Endometrial microvascular endothelial cells (primary cell): ENCODE data around the gene NKX6-1. TPM values are rescaled to one million over a fixed set of nuclear protein-coding genes. Genes with fewer than 3 reads are reported as not detected.

Source experiments
- in situ Hi-C: cut with HindIII; loops from 2 replicates; pipeline ENCODE4 v1.10.0; 2017; ENCODE audit warnings: low sequenced_read_pairs, low pct_unique_long_range_greater_than_20kb; ENCODE audit errors: inconsistent ontology term
- total RNA-seq: library from RNA; depleted of rRNA; stranded (reverse); fragments of >200 nt; gene quantifications from one replicate; pipeline ENCODE4 v1.2.3, GENCODE V29; 2015; ENCODE audit errors: inconsistent ontology term

The NKX6-1 gene
- total RNA-seq = not detected

DNA sequence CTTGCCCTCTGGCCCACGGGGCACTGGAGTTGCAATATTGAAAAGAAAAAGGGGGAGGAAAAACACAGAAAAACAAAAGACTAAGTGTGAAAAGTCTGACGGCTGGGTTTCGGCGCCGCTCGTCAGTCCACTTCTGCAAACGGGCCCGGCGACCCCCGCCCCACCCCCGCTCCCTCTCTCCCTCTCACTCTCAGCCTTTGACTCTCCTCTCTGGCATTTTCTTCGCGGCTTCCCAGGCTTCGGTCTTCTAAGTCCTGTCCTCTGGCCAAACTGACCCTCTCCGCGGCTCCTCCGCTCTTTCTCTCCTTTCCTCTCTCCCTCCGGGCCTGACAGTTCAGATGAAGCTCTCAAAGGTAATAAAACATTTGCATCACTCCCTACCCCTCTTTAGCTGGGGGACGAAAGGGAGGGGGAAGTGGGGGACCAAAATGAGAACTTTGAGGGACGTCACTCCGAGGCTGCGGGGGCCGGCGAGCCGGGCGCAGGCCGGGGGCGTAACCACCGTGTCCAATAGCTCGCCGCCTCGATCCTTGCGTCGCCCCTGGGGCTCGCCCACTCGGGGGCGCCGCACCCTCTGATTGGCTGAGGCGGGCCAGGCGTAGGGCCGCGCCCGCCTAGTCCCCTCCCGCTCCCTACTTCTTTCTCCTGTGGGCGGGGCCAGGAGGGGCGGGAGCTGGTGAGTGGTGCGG is at the start of gene NKX6-1:
TSS of gene NKX6-1 (minus strand) at position 358 of the 689 bp plus-strand sequence. CDS start 1,064 bp downstream, outside the sequence.
- in situ Hi-C loops = no loop called here

DNA sequence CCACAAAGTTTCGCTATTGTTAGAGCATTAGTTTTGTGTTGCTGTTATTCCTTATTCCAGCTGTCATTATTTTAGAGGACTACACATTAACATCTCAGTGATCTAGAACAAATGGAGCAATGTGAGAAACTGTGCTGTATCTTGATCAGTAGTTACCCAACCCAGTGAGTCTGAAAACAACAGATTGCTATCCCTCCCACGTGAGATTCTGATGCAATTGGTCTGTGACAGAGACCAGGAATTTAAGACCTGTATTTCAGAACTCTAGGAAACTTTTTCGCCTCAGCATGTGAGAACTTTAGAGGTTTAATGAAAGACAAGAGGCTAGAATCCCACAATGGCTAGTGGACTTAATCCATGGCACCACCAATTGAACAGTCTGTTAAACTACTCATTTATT is 48.1 kb upstream of the NKX6-1 start:
- in situ Hi-C loops = no loop called here

DNA sequence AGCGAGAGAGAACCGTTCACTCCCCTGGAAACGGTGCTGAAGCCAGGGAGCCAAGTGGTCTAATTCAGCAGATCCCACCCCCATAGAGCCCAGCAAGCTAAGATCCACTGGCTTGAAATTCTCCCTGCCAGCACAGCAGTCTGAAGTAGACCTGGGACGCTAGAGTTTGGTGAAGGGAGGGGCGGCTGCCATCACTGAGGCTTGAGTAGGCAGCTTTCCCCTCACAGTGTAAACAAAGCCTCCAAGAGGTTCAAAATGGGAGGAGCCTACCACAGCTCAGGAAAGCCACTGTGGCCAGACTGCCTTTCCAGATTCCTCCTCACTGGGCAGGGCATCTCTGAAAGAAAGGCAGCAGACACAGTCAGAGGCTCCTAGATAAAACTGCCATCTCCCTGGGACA is 46.0 kb upstream of the NKX6-1 start:
- in situ Hi-C loops = no loop called here

DNA sequence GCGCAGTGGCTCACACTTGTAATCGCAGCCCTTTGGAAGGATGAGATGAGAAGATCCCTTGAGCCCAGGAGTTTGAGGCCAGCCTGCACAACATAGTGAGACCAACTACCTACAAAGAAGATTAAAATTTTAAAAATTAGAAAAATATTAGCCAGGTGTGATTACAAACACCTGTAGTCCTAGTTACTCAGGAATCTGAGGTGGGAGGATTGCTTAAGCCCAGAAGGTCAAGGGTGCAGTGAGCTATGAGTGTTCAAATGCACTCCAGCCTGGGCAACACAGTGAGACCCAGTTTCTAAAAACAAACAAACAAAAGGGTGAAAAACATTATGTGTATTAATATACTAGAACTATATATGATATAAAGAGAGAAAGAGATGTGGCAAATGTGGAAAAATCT is 36.8 kb upstream of the NKX6-1 start:
- in situ Hi-C loops = no loop called here

DNA sequence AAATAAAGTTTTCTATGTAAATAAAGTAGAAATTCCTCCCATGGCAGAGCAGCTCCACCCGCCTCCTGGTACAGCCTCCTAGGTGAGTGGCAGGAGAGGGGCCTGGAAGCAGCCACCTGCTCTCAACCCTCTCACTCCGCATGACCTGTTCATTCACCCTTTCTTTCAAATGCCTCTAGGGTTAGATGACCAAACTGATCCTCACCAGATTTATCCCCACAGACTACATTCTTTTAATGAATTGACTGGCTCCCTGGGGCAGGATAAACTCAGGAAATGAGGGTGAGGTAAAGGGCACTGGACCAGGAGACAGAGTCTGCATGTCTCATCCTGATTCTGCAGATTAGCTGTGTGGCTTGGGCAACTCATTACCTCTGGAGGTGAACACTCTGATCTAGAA is 32.6 kb upstream of the NKX6-1 start:
- in situ Hi-C loops = no loop called here

DNA sequence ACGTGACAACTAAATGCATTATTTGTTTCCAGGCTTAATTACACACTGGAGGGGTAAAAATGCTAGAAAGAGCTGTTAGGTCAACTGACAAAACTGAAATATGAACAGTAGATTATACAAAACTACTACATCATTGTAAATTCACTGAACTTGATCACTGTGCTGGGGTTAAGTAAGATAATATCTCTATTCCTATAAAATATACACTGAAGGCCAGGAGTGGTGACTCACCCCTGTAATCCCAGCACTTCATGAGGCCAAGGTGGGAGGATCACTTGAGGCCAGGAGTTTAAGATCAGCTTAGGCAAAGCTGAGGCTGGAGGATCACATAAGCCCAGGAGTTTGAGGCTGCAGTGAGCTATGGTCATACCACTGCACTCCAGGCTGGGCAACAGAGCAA is 31.8 kb upstream of the NKX6-1 start:
- in situ Hi-C loops = no loop called here

- in situ Hi-C loops = no loop called here
Measured at GRCh38 chr4:84530454-84530853, 31.4 kb upstream of the NKX6-1 start.

DNA sequence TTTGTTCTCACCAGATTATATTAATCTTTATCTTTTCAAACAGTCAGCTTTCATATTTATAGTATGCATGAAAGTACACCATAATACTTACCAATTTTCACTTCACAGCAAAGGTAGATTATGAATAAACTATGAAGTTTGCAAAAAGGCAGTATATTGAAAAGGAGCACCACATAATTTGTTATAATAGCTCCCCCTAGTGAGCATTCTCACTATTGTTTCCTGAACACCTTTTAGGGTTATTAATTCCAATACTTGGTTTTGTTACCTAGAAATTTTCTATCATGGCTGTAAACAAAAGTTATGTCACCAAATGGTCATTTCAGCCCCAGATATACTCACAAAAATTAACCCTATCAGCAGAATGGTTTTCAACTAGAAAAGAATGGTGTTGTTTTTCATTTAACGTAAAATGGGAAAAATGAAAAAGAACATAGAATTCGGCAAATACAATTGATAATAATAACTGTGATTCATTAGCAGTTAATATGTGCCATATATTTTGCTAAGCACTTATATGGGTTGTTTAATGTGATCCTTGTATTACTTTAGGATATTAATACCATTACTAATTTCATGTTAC is 30.2 kb upstream of the NKX6-1 start:
- in situ Hi-C loops = no loop called here

GRCh38 chr4:84527391-84527790 is 28.3 kb upstream of the NKX6-1 start:
- in situ Hi-C loops = no loop called here

DNA sequence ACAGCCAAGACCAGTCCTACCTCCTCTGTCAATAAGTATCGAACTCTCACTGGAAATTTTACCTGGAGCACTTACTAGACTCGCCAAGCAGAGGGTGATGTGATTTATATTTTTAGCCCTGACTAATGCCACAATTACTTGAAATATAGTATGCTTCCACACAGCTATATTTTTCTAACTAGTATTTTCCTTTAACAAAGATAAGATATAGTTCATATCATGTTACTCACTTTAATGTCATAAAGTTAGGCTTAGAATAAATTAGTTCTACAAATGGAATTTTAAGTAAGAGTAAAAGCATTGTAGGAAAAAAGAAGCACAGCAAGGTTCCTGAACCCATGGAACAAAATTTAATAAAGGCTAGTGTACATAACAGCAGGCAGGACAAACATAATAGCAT is 16.0 kb upstream of the NKX6-1 start:
- in situ Hi-C loops = no loop called here

DNA sequence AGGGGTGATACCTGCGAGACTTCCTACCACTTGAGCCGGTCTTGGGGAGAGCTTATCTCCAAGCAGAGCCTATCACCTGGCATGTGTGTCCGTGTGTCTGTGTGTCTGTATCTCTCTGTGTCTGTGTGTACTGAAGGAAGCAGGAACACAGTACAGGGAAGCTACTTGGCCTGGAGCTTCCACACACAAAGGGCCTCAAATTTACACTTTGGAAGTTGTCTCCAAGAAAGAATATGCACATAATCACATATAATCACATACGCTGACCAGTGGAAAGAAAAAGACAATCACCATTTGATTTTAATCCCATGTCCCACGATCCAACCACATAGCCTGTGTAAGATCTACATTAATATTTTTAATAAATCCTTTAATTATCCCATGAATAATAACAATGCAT is 13.2 kb upstream of the NKX6-1 start:
- in situ Hi-C loops = no loop called here

DNA sequence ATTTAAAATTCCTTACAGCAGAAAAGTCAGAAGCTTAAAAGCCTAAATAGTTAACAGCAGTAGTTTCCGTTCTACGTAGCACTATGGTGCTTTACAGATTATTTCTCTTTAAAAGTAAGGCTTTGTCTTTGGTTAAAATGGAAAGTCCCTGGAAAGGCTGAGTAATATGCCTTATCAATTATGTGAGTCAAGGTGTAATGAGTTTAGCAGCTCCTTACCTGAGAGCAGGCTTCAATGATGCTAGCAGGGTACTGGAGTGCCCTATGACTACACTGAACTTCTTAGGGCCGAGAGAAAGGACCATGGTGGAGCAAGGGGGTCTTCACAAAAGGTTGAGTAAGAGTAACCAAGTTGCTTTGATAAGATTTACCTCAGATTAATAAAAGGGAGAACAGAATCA is 12.6 kb upstream of the NKX6-1 start:
- in situ Hi-C loops = no loop called here

- in situ Hi-C loops = no loop called here
Measured at GRCh38 chr4:84507941-84508340, 8.8 kb upstream of the NKX6-1 start.

DNA sequence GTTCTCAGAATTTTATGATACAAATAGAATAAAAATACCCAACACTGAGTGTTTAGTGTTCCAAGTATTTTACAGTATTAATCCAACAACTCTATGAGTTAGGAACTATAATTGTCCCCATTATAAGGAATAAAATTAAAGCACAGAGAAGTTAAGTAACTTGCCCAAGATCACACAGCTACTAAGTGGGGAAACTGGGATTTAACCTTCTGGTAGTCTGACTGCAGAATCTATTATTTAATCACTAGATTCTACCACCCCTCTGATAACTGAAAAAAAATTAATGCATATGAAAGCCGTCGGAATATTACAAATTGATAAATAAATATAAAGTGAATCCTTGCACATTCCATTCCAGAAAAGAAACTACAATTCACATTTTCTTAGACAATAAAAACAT is 5.7 kb upstream of the NKX6-1 start:
- in situ Hi-C loops = no loop called here

GRCh38 chr4:84503495-84504437 is 4.7 kb upstream of the NKX6-1 start:
- in situ Hi-C loops = no loop called here

GRCh38 chr4:84502955-84503373 is 3.9 kb upstream of the NKX6-1 start:
- in situ Hi-C loops = no loop called here

- in situ Hi-C loops = no loop called here
Measured at GRCh38 chr4:84502333-84502954, 3.4 kb upstream of the NKX6-1 start.

GRCh38 chr4:84501721-84502267 is 2.7 kb upstream of the NKX6-1 start:
- in situ Hi-C loops = no loop called here

DNA sequence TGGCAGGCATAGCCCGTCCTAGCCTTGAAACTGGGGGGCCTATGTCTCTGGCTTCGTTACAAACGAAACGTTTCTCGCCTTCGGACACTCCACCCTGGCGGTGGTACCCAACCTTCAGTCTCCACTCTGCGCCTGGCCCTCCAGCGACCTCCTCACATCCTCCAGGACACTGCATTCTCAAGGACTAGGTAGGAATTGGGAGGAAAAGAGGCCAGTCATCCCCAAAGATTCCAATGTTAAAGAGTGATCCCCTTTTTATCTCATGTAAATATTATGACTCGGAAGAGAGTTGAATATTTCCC is 2.1 kb upstream of the NKX6-1 start:
- in situ Hi-C loops = no loop called here
